Keratinocyte (primary cell): ENCODE data around the gene MDN1. TPM values are rescaled to one million over a fixed set of nuclear protein-coding genes. Genes with fewer than 3 reads are reported as not detected.
A peak's percentile ranks its signal among the peaks of the same experiment; 100 is the strongest.
"Not testable (repeated sequence)": the region's sequence is repeated elsewhere in the genome, so short reads cannot be mapped to it uniquely, and the experiment has no call there.

Source experiments
- DNase-seq: peaks from one replicate; pipeline ENCODE4 v3.0.0-alpha.2; 2011; ENCODE audit warnings: low read depth, missing footprints, low spot score
- FAIRE-seq: peaks from 2 replicates; lab custom pipeline; 2011; peaks lifted over from hg19 to GRCh38; lab: Jason Lieb, UNC
- H2AFZ ChIP-seq: 2 replicates; pipeline ENCODE4 v1.6.0; 2012; ENCODE audit warnings: low read length, control low read depth, inconsistent platforms; ENCODE audit not compliant: control insufficient read depth
- H3K27ac ChIP-seq: 2 replicates; pipeline ENCODE4 v1.5.1; 2011; ENCODE audit warnings: low read length; ENCODE audit not compliant: control insufficient read depth, insufficient read depth
- H3K27me3 ChIP-seq: 3 replicates; pipeline ENCODE4 v1.6.0; 2011; ENCODE audit warnings: low read length; ENCODE audit not compliant: control insufficient read depth, insufficient read depth; ENCODE audit errors: extremely low read depth
- H3K36me3 ChIP-seq, 2 experiments: 2 replicates in 1 of 2; 3 replicates in 1 of 2; pipeline ENCODE4 v1.5.1; 2011; ENCODE audit warnings: low read length in 2 of 2, mild to moderate bottlenecking in 1 of 2; ENCODE audit not compliant: control insufficient read depth in 2 of 2, insufficient read depth in 2 of 2; ENCODE audit errors: extremely low read depth in 1 of 2
- H3K4me1 ChIP-seq: 3 replicates; pipeline ENCODE4 v1.5.1; 2011; ENCODE audit warnings: low read length; ENCODE audit not compliant: control insufficient read depth, insufficient read depth; ENCODE audit errors: extremely low read depth
- H3K4me2 ChIP-seq: 3 replicates; pipeline ENCODE4 v1.6.0; 2011; ENCODE audit warnings: low read depth, low read length; ENCODE audit not compliant: control insufficient read depth, insufficient read depth; ENCODE audit errors: extremely low read depth
- H3K4me3 ChIP-seq, 3 experiments: fragments of 200-600 bp in 1 of 3; sonication (generic) in 1 of 3; 2 replicates in 2 of 3; 3 replicates in 1 of 3; pipeline ENCODE4 v1.5.1; 2011 to 2016; ENCODE audit warnings: low read length in 3 of 3, mild to moderate bottlenecking in 3 of 3, control low read depth in 2 of 3, inconsistent platforms in 1 of 3, low read depth in 1 of 3, mixed read lengths in 1 of 3, mixed run types in 1 of 3, moderate library complexity in 1 of 3; ENCODE audit not compliant: control insufficient read depth in 2 of 3, insufficient read depth in 2 of 3; ENCODE audit errors: extremely low read depth in 1 of 3
- H3K79me2 ChIP-seq: 2 replicates; pipeline ENCODE4 v1.6.0; 2012; ENCODE audit warnings: low read length; ENCODE audit not compliant: control insufficient read depth, insufficient read depth
- H3K9ac ChIP-seq: 3 replicates; pipeline ENCODE4 v1.6.0; 2011; ENCODE audit warnings: low read length; ENCODE audit not compliant: control insufficient read depth, insufficient read depth; ENCODE audit errors: extremely low read depth
- H3K9me1 ChIP-seq: 3 replicates; pipeline ENCODE4 v1.6.0; 2011; ENCODE audit warnings: low read length; ENCODE audit not compliant: control insufficient read depth, insufficient read depth; ENCODE audit errors: extremely low read depth
- H3K9me3 ChIP-seq: 2 replicates; pipeline ENCODE4 v1.5.1; 2012; ENCODE audit warnings: low read depth, low read length; ENCODE audit not compliant: control insufficient read depth
- H4K20me1 ChIP-seq: 3 replicates; pipeline ENCODE4 v1.6.0; 2011; ENCODE audit warnings: low read length; ENCODE audit not compliant: control insufficient read depth, insufficient read depth; ENCODE audit errors: extremely low read depth
- EZH2 ChIP-seq: IDR thresholded peaks from one replicate; pipeline ENCODE4 v1.6.1; 2012; ENCODE audit warnings: inconsistent platforms, mild to moderate bottlenecking, low read length, moderate library complexity
- dilution Hi-C: fragments of 300-500 bp; cut with MboI; formaldehyde crosslinking; loops from one replicate; pipeline ENCODE4 v1.7.0; 2020; ENCODE audit warnings: low sequenced_read_pairs; ENCODE audit not compliant: extremely low pct_ligation_motif_present
- polyA plus RNA-seq, 5 experiments: library from polyadenylated mRNA; depleted of rRNA in 3 of 5; stranded (reverse) in 3 of 5; stranded (forward) in 1 of 5; unstranded in 1 of 5; fragments of >200 nt; gene quantifications; 1 replicate in 1 of 5; 2 replicates in 3 of 5; 3 replicates in 1 of 5; pipeline versions ENCODE4 v1.2.1 to v1.2.3, GENCODE V29; 2011 to 2012; ENCODE audit warnings: missing spikeins in 2 of 5, low read depth in 1 of 5, low replicate concordance in 1 of 5
- TF ChIP-seq, protein P1 (sequence below), 3 experiments: IDR thresholded peaks in 1 of 3; conservative IDR thresholded peaks in 1 of 3; optimal IDR thresholded peaks in 1 of 3; 2 replicates in 2 of 3; 3 replicates in 1 of 3; pipeline versions ENCODE3 to v1.5.1; 2011; ENCODE audit warnings: low read length in 3 of 3, mild to moderate bottlenecking in 3 of 3, moderate library complexity in 2 of 3, control low read depth in 1 of 3, inconsistent platforms in 1 of 3; ENCODE audit not compliant: insufficient read depth in 2 of 3; ENCODE audit errors: extremely low read depth in 1 of 3

Gene MDN1
- polyA plus RNA-seq, 1 donor (not counting 4 experiments of a cell fraction or from before 2014, with no cell fraction given) = 16.0 TPM

DNA sequence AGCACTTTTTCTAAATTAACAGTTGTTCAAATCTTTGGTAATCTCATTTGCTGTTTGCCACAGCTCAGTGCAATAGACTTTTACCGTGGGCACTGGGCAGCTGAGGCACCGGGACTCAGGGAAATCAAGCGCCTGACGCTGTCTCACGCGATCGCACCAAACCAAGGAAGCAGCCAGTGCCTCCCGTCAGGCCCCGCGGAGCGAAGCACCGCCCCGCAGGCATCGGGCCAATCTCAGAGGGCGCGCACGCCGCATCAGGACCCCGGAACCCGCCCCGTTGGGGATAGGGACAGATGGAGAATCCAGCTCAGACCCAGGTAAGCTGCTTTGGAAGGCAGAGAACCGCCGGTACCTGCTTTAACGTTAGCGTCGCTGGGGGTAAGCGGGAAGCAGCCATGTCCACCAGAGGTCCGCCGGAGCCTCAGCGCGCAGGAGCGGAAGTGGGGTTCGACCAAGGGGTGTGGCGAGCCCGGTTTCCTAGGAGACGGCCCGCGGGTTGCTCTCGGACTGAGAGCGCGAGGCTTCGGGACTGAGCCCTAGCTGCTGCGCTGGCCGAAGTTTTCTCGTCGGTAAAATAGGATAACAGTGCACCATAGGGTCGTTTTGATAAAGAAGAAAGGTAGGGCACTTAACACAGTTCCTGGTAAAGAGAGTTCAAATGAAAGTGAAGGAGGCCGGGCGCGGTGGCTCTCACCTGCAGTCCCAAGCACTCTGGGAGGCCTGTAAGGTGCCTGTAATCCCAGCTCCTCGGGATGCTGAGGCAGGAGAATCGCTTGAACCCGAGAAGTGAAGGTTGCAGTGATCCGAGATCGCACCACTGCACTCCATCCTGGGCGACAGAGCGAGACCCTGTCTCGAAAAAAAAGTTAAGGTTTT is 181.0 kb downstream of the MDN1 start, which contains the start of gene LYRM2:
LYRM2 (minus strand) TSS at position 428 of the 876 bp plus-strand sequence; CDS start at position 397, 31 bp downstream.
- no peak for FAIRE-seq
- Histone ChIP-seq H3K36me3 (peaks cover 6 to 12% of the 10 kb centered on the region in 2 experiments), H3K9ac (peak within 1 kb of the TSS; percentile 88)

DNA sequence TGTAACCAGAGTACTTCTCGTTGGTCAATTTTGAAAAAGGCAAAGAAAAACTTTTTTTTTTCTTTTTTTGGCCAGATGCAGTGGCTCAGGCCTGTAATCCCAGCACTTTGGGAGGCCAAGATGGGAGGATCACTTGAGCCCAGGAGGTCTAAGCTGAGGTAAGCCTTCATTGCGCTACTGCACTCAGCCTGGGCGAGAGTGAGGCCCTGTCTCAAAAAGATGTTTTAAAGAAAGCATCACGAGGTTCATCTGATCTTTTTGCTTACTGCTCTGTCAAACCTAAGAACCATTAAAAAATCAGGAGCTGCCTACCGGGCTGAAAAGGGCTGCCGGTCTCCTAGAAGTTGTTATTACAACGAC is 181.7 kb downstream of the MDN1 start:
- Histone ChIP-seq H3K27ac (peak overlapping the region; percentile 93), H2AFZ (peak overlapping the region; percentile 97), H3K4me2 (peak overlapping the region; percentile 95), H3K4me1 (peaks cover 11% of the 10 kb centered on the region), H3K79me2 (peaks cover 10% of the 10 kb centered on the region), H3K27me3 (no peaks in the 10 kb centered on the region), H3K4me3 (peak overlapping the region; percentile 64 to 81 (median 79)), H3K9me3 (no peaks in the 10 kb centered on the region), H4K20me1 (no peaks in the 10 kb centered on the region), H3K9me1 (no peaks in the 10 kb centered on the region), H3K36me3 (peaks cover 6 to 12% of the 10 kb centered on the region in 2 experiments), H3K9ac (peak overlapping the region; percentile 88)
- DNase-seq = no peak
- dilution Hi-C loops = no loop called here
- no peak for TF ChIP-seq EZH2
- TF ChIP-seq, protein P1, sequence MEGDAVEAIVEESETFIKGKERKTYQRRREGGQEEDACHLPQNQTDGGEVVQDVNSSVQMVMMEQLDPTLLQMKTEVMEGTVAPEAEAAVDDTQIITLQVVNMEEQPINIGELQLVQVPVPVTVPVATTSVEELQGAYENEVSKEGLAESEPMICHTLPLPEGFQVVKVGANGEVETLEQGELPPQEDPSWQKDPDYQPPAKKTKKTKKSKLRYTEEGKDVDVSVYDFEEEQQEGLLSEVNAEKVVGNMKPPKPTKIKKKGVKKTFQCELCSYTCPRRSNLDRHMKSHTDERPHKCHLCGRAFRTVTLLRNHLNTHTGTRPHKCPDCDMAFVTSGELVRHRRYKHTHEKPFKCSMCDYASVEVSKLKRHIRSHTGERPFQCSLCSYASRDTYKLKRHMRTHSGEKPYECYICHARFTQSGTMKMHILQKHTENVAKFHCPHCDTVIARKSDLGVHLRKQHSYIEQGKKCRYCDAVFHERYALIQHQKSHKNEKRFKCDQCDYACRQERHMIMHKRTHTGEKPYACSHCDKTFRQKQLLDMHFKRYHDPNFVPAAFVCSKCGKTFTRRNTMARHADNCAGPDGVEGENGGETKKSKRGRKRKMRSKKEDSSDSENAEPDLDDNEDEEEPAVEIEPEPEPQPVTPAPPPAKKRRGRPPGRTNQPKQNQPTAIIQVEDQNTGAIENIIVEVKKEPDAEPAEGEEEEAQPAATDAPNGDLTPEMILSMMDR (optimal IDR thresholded peaks at IDR 0.05 in 1 of 3, IDR thresholded peaks at IDR 0.05 in 1 of 3, conservative IDR thresholded peaks at IDR 0.05 in 1 of 3; ENCODE audit: extremely low read depth in 1 of 3, insufficient read depth in 2 of 3, low read length in 3 of 3) = no peak
- no peak for FAIRE-seq

More for the DNA sequence above, 181.0 kb downstream of the MDN1 start, which contains the start of gene LYRM2:
- peaks cover 11% of the 10 kb centered on the region for H3K4me1 ChIP-seq
- peaks cover 10% of the 10 kb centered on the region for H3K79me2 ChIP-seq
- peak; percentile 21 for DNase-seq
- H3K4me3 ChIP-seq = peak within 1 kb of the TSS; percentile 64 to 81 (median 79)
- peak within 1 kb of the TSS; percentile 93 for H3K27ac ChIP-seq
- H3K9me1 ChIP-seq = no peaks in the 10 kb centered on the region
- peak within 1 kb of the TSS; percentile 97 for H2AFZ ChIP-seq
- H4K20me1 ChIP-seq = no peaks in the 10 kb centered on the region
- no peaks in the 10 kb centered on the region for H3K9me3 ChIP-seq
- no peaks in the 10 kb centered on the region for H3K27me3 ChIP-seq
- peak within 1 kb of the TSS; percentile 95 for H3K4me2 ChIP-seq
- no peak for TF ChIP-seq EZH2
- TF ChIP-seq, protein P1 (optimal IDR thresholded peaks at IDR 0.05 in 1 of 3, IDR thresholded peaks at IDR 0.05 in 1 of 3, conservative IDR thresholded peaks at IDR 0.05 in 1 of 3; ENCODE audit: extremely low read depth in 1 of 3, insufficient read depth in 2 of 3, low read length in 3 of 3) = peak in 1 of 3 experiments; percentile 15
- dilution Hi-C loops = no loop called here

DNA sequence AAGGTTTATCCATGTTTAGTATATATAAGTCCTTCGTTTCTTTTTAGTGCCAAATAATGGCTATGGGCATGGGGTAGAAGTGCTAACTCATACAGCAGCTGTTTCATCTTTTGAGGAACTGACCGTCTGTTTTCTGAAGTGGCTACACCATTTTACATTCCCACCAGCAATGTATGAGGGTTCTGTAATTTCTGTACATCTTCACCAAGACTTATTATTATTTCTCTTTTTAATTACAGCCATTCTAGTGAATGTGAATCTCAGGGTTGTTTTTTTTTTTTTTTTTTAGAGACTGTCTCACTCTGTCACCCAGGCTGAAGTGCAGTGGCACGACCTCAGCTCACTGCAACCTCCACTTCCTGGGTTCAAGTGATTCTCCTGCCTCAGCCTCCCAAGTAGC is 183.2 kb downstream of the MDN1 start:
- H3K36me3 ChIP-seq, DNase-seq, H4K20me1 ChIP-seq, H3K4me3 ChIP-seq, H3K27me3 ChIP-seq, H2AFZ ChIP-seq, FAIRE-seq, H3K9ac ChIP-seq, H3K4me2 ChIP-seq, dilution Hi-C loops, H3K9me1 ChIP-seq, H3K9me3 ChIP-seq, H3K27ac ChIP-seq: not testable (repeated sequence)
- Histone ChIP-seq H3K4me1 (peaks cover 11% of the 10 kb centered on the region), H3K79me2 (peaks cover 10% of the 10 kb centered on the region)
